Left lung (tissue), 10 donors: ENCODE data around the gene DIP2C. TPM values are rescaled to one million over a fixed set of nuclear protein-coding genes. Genes with fewer than 3 reads are reported as not detected.

Experiments used
- ATAC-seq: fragments of 200-7000 bp; cut with Tn5 transposase; one replicate; pipeline ENCODE4 v1.9.1; 2020; ENCODE audit warnings: moderate library complexity
- DNase-seq, 4 donors: peaks; one replicate each; pipeline ENCODE4 v3.0.0-alpha.2; 2013 to 2020
- H3K27ac ChIP-seq, 2 donors: fragments of 200-600 bp; sonication (generic) in 1 of 2; one replicate each; pipeline versions ENCODE4 v1.5.0 to v1.8.0; 2020 to 2021
- H3K27me3 ChIP-seq, 2 donors: fragments of 200-600 bp; sonication (generic) in 1 of 2; one replicate each; pipeline versions ENCODE4 v1.5.0 to v1.8.0; 2020 to 2021
- H3K36me3 ChIP-seq, 2 donors: fragments of 200-600 bp; sonication (generic) in 1 of 2; one replicate each; pipeline versions ENCODE4 v1.5.0 to v1.8.0; 2020 to 2021
- H3K4me1 ChIP-seq, 2 donors: fragments of 200-600 bp; one replicate each; pipeline ENCODE4 v1.8.0; 2021
- H3K4me3 ChIP-seq, 2 donors: fragments of 200-600 bp; sonication (generic) in 1 of 2; one replicate each; pipeline versions ENCODE4 v1.5.0 to v1.8.0; 2020 to 2021; ENCODE audit warnings: mild to moderate bottlenecking in 1 of 2
- H3K9me3 ChIP-seq, 2 donors: fragments of 200-600 bp; sonication (generic) in 1 of 2; one replicate each; pipeline versions ENCODE4 v1.5.0 to v1.8.0; 2020 to 2021
- intact Hi-C, 2 donors: fragments of 100-400 bp; cut with DNase I; formaldehyde crosslinking; loops; one replicate each; pipeline versions ENCODE4 v1.11.2 to v1.14.2; 2022
- polyA plus RNA-seq, 6 donors: library from polyadenylated mRNA; unstranded; fragments of 120-200 nt; gene quantifications; one replicate each; pipeline ENCODE4 v1.2.1, GENCODE V29; 2013; ENCODE audit not compliant: insufficient read length in 6 of 6
- total RNA-seq, 2 donors: library from RNA; stranded (reverse); fragmentation: NEBNext Ultra II Directional; extraction: Animal tissue kit (Norgen Biotek cat#: 25700); gene quantifications; one replicate each; pipeline ENCODE4 v1.2.1, GENCODE V29; 2021
- TF ChIP-seq, protein P1 (sequence below), 2 donors: fragments of 200-600 bp; sonication (generic) in 1 of 2; IDR thresholded peaks; one replicate each; pipeline versions ENCODE4 v1.5.0 to v1.8.0; 2021; ENCODE audit warnings: antibody characterized with exemption in 2 of 2
- donor health status: DM: no; HTN: yes; CAD: no.
- donor health status: DM: no; HTN: no; CAD: no.

Gene DIP2C
- total and polyA plus RNA-seq, 8 donors, result 10.5 to 22.5 (median 19.5) TPM

DNA sequence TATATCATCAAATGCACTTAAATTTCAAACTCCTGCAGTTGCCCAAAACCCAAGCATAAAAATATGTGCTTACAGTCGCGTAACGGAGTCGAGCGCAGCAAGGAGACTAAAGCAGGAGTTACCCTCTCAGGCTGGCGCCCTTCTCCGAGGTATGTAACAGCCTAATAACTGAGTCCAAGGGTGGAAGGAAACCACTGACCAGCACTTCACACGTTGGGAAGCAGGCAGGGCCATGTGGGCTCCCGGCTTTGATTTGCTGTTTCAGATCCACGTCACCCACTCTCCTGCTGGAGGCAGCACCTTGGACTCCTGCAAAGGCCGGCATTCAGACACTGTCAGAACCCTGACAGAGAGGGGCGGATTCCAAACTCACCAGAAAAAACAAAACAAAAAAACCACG is 123.8 kb downstream of the DIP2C start:
- intact Hi-C loops, result no loop called here
- ATAC-seq (no peak), DNase-seq (no peak)
- Histone ChIP-seq H3K27me3 (no peaks in the 10 kb centered on the region), H3K36me3 (no peaks in the 10 kb centered on the region), H3K4me1 (no peaks in the 10 kb centered on the region), H3K9me3 (peaks cover 0 to 18% of the 10 kb centered on the region in 2 donors), H3K4me3 (no peak overlapping the region), H3K27ac (no peak overlapping the region)
- TF ChIP-seq, protein P1, sequence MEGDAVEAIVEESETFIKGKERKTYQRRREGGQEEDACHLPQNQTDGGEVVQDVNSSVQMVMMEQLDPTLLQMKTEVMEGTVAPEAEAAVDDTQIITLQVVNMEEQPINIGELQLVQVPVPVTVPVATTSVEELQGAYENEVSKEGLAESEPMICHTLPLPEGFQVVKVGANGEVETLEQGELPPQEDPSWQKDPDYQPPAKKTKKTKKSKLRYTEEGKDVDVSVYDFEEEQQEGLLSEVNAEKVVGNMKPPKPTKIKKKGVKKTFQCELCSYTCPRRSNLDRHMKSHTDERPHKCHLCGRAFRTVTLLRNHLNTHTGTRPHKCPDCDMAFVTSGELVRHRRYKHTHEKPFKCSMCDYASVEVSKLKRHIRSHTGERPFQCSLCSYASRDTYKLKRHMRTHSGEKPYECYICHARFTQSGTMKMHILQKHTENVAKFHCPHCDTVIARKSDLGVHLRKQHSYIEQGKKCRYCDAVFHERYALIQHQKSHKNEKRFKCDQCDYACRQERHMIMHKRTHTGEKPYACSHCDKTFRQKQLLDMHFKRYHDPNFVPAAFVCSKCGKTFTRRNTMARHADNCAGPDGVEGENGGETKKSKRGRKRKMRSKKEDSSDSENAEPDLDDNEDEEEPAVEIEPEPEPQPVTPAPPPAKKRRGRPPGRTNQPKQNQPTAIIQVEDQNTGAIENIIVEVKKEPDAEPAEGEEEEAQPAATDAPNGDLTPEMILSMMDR (IDR thresholded peaks at IDR 0.05), result no peak

DNA sequence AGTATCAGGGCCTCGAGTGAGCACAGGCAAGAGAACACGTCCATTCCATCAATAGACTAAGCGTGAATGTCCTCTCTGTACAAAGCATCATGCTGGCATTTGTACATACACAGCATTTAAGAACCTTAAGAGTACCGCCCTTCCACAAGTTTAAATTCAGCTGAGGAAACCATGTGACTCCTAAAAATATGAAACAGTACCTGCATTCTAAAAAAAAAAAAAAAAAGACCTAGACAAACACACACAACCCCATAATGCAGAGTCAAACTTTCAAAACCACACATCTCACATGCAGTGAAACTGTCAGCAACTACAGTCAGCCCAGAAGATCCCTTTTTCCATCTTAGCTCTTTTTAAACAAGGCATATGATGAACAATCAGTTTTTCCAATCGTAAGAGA is 124.3 kb downstream of the DIP2C start:
- Histone ChIP-seq H3K27ac (no peak overlapping the region), H3K4me1 (no peaks in the 10 kb centered on the region), H3K9me3 (peaks cover 0 to 17% of the 10 kb centered on the region in 2 donors), H3K36me3 (no peaks in the 10 kb centered on the region), H3K27me3 (no peaks in the 10 kb centered on the region), H3K4me3 (no peak overlapping the region)
- no peak for ATAC-seq
- DNase-seq, result no peak
- intact Hi-C loops, result no loop called here
- TF ChIP-seq, protein P1 (IDR thresholded peaks at IDR 0.05), result no peak

DNA sequence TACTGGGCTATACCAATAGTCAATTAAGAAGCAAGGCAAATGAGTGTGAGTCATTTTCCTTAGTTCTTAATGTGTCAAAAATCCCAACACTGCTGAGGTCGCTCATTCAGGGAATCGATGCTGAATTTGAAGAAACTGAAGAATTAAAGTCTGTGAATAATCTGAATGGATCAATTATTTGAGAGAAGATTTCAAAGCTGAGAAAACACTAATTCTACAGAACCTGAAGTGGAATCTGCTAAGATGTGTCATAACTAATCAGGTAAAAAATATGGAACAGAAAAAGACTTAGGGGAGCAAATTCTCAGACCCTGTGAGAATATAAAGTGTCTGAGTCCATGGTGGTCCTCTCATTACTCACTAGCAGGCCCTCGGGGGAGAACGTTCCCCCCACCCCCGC is 125.6 kb downstream of the DIP2C start:
- DNase-seq, result no peak
- Histone ChIP-seq H3K27me3 (no peaks in the 10 kb centered on the region), H3K27ac (no peak overlapping the region), H3K4me3 (no peak overlapping the region), H3K4me1 (peaks cover 0 to 3% of the 10 kb centered on the region in 2 donors), H3K9me3 (peaks cover 0 to 12% of the 10 kb centered on the region in 2 donors), H3K36me3 (no peaks in the 10 kb centered on the region)
- no peak for ATAC-seq
- intact Hi-C loops, result no loop called here
- TF ChIP-seq, protein P1 (IDR thresholded peaks at IDR 0.05), result no peak

DNA sequence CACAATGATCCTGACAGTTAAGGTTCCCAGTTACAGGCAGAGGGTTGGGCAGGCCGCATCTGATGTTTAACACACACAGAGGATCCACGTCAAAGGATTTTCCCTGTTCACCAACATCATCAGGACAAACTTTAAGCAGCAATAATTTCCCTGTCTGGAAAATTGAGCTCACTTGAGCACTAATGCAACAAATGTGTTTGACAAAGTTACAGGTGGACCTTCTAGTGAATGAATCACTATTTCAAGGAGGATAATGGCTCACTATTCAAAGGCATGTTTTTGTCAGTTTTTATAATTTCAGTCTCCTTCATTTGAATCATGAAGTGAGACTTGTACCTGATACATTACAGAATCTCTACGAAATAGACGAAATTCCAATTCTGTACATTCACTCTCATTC is 127.3 kb downstream of the DIP2C start:
- H3K27ac ChIP-seq, result no peak overlapping the region

DNA sequence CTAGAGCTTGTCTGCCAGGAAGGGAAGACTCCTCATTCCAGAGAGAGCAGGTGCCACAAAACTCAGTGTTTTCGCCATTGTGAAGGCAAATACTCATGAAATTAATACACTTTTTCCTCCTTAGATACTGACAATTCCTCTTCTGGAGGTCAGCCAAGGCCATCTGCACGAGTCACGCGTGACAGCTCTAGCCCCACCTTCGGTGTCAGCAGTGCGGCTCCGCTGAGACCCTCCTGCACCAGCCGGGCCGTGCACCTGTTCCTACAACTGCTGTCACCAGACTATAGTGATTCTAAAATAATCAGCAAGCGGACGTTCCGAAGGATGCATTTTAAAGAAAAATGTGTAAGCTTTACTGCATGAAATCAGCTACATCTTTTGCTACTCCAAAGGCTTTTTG is 127.7 kb downstream of the DIP2C start:
- no peak overlapping the region for H3K4me3 ChIP-seq
- peaks cover 0 to 3% of the 10 kb centered on the region in 2 donors for H3K4me1 ChIP-seq
- H3K36me3 ChIP-seq, result no peaks in the 10 kb centered on the region
- ATAC-seq (no peak), DNase-seq (no peak)
- peaks cover 0 to 12% of the 10 kb centered on the region in 2 donors for H3K9me3 ChIP-seq
- H3K27ac ChIP-seq, result no peak overlapping the region
- intact Hi-C loops, result no loop called here
- H3K27me3 ChIP-seq, result no peaks in the 10 kb centered on the region
- TF ChIP-seq, protein P1 (IDR thresholded peaks at IDR 0.05), result no peak

More for the DNA sequence above, 127.3 kb downstream of the DIP2C start:
- no peak overlapping the region for H3K4me3 ChIP-seq
- peaks cover 0 to 12% of the 10 kb centered on the region in 2 donors for H3K9me3 ChIP-seq
- no peaks in the 10 kb centered on the region for H3K36me3 ChIP-seq
- ATAC-seq (no peak), DNase-seq (no peak)
- no peaks in the 10 kb centered on the region for H3K27me3 ChIP-seq
- TF ChIP-seq, protein P1 (IDR thresholded peaks at IDR 0.05), result no peak
- intact Hi-C loops, result no loop called here
- peaks cover 0 to 3% of the 10 kb centered on the region in 2 donors for H3K4me1 ChIP-seq
